ENCODE data around the gene LDHB. TPM values are rescaled to one million over a fixed set of nuclear protein-coding genes. Genes with fewer than 3 reads are reported as not detected.

Gene LDHB
- total RNA-seq, 1 experiment from 2014 or later = 1,752 TPM

DNA sequence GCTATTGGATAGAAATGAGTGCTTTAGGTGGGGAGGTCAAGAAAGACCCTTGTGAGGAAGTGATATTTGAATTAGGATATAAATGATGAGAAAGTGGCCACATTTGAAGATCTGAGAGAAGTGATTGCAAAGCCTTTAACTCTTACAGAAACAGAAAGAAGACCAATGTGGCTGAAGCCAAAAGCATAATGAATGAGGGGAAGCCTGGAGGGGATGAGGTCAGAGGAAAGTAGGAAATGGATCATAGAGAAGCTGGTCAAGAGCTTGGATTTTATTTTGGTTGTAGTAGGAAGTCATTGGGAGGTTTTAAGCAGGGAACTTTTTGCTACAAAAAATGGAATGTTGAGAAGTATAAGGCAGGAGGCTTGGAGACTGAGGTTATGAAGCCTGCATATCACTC lies 49.4 kb downstream of the LDHB start:
- Mint-ChIP-seq H3K9me3 (ENCODE audit: unreplicated experiment) (no peaks in the 10 kb centered on the region), H3K4me3 (ENCODE audit: unreplicated experiment) (no peak overlapping the region), H3K27me3 (ENCODE audit: insufficient read depth, unreplicated experiment) (no peaks in the 10 kb centered on the region), H3K27ac (ENCODE audit: unreplicated experiment) (no peak overlapping the region), H3K36me3 (ENCODE audit: insufficient read depth, unreplicated experiment) (peaks cover 4% of the 10 kb centered on the region), H3K4me1 (ENCODE audit: low read depth, unreplicated experiment) (peaks cover 7% of the 10 kb centered on the region)
- no peaks in the 10 kb centered on the region for H3K9me3 ChIP-seq
- ChIA-PET POLR2A (no interaction called here), CTCF (interaction anchor here (1.0 to 1.4 kb wide), 2 partner anchors 70 to 72 kb away, joined by 3 to 7 read pairs; no protein-coding TSS in a partner anchor)
- no peaks in the 10 kb centered on the region for H3K36me3 ChIP-seq (ENCODE audit: control insufficient read depth, insufficient read depth, low read length)
- H3K4me3 ChIP-seq (ENCODE audit: low read depth, low read length) = no peak overlapping the region
- no peaks in the 10 kb centered on the region for H3K27me3 ChIP-seq (replicated peaks; ENCODE audit: control insufficient read depth, insufficient read depth, low read length)
- no TSS peak for BruUV-seq (replicated peaks)
- peaks cover 27% of the 10 kb centered on the region for H3K4me1 ChIP-seq
- TF ChIP-seq, protein P1, sequence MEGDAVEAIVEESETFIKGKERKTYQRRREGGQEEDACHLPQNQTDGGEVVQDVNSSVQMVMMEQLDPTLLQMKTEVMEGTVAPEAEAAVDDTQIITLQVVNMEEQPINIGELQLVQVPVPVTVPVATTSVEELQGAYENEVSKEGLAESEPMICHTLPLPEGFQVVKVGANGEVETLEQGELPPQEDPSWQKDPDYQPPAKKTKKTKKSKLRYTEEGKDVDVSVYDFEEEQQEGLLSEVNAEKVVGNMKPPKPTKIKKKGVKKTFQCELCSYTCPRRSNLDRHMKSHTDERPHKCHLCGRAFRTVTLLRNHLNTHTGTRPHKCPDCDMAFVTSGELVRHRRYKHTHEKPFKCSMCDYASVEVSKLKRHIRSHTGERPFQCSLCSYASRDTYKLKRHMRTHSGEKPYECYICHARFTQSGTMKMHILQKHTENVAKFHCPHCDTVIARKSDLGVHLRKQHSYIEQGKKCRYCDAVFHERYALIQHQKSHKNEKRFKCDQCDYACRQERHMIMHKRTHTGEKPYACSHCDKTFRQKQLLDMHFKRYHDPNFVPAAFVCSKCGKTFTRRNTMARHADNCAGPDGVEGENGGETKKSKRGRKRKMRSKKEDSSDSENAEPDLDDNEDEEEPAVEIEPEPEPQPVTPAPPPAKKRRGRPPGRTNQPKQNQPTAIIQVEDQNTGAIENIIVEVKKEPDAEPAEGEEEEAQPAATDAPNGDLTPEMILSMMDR (IDR thresholded peaks at IDR 0.05; ENCODE audit: insufficient read depth in 1 of 2, low read depth in 1 of 2, low read length in 1 of 2, severe bottlenecking in 1 of 2, unreplicated experiment in 1 of 2) = no peak
- intact Hi-C loops (cut with micrococcal nuclease; ENCODE audit: unreplicated experiment) = loop anchor here (1.0 to 10.0 kb wide), 4 partner anchors 363 to 834 kb away; no protein-coding TSS in a partner anchor
- no peak for DNase-seq

DNA sequence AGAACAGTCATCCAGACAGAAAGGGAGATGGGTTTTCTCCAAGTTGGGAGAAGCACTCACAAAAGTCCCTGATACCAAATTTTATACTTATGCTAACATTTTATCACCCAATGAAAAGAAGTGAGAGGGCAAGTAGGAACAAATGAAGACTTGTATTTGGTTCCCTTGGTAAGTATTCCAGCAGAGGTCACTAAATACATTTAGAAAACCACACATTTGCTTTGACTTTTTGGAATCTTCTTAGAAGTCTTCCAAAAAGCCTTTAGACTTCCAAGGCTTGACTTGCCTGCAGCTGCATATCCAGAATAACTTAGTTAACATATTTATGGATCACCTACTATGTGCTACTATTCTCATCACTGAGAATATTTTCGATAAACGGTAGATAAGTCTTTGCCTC lies 49.9 kb downstream of the LDHB start:
- peak in 1 of 2 experiments; percentile 40 for DNase-seq
- Histone ChIP-seq H3K4me1 (peaks cover 23% of the 10 kb centered on the region), H3K36me3 (ENCODE audit: control insufficient read depth, insufficient read depth, low read length) (no peaks in the 10 kb centered on the region), H3K9me3 (no peaks in the 10 kb centered on the region), H3K4me3 (ENCODE audit: low read depth, low read length) (no peak overlapping the region), H3K27me3 (replicated peaks; ENCODE audit: control insufficient read depth, insufficient read depth, low read length) (no peaks in the 10 kb centered on the region)
- Mint-ChIP-seq H3K36me3 (ENCODE audit: insufficient read depth, unreplicated experiment) (peaks cover 4% of the 10 kb centered on the region), H3K27ac (ENCODE audit: unreplicated experiment) (no peak overlapping the region), H3K9me3 (ENCODE audit: unreplicated experiment) (no peaks in the 10 kb centered on the region), H3K4me3 (ENCODE audit: unreplicated experiment) (no peak overlapping the region), H3K27me3 (ENCODE audit: insufficient read depth, unreplicated experiment) (no peaks in the 10 kb centered on the region), H3K4me1 (ENCODE audit: low read depth, unreplicated experiment) (peaks cover 7% of the 10 kb centered on the region)
- intact Hi-C loops (cut with micrococcal nuclease; ENCODE audit: unreplicated experiment) = loop anchor here (1.0 to 10.0 kb wide), 5 partner anchors 73 to 835 kb away; no protein-coding TSS in a partner anchor
- no TSS peak for BruUV-seq (replicated peaks)
- TF ChIP-seq, protein P1 (IDR thresholded peaks at IDR 0.05; ENCODE audit: insufficient read depth in 1 of 2, low read depth in 1 of 2, low read length in 1 of 2, severe bottlenecking in 1 of 2, unreplicated experiment in 1 of 2) = peak; percentile 48 to 49
- POLR2A ChIA-PET = no interaction called here
- CTCF ChIA-PET = interaction anchor here (1.0 kb wide), 1 partner anchor 71 kb away, joined by 3 read pairs; no protein-coding TSS in a partner anchor

DNA sequence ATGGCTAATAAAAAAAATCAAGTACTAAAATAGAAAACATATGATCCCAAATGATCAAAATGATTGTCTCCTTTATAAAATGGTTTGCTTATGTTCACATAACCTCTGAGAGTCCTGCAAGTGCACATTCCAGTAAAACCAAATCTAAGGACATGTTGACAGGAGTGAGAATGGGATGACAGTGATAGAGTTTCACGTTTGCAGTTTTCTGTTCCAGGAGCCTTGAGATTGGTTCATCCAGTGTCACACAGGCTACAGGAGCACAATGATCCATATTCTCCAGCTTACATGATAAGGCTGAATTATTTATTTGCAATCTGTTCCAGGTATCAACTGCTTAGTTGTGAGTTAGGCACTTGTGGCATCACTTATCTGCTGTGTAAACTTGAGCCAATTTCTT lies 51.5 kb downstream of the LDHB start:
- Histone ChIP-seq H3K4me1 (peaks cover 19% of the 10 kb centered on the region), H3K9me3 (no peaks in the 10 kb centered on the region), H3K4me3 (ENCODE audit: low read depth, low read length) (no peak overlapping the region), H3K27me3 (replicated peaks; ENCODE audit: control insufficient read depth, insufficient read depth, low read length) (no peaks in the 10 kb centered on the region), H3K36me3 (ENCODE audit: control insufficient read depth, insufficient read depth, low read length) (no peaks in the 10 kb centered on the region)
- no TSS peak for BruUV-seq (replicated peaks)
- intact Hi-C loops (cut with micrococcal nuclease; ENCODE audit: unreplicated experiment) = loop anchor here (5.0 to 10.0 kb wide), 3 partner anchors 361 to 836 kb away; no protein-coding TSS in a partner anchor
- Mint-ChIP-seq H3K4me3 (ENCODE audit: unreplicated experiment) (no peak overlapping the region), H3K27ac (ENCODE audit: unreplicated experiment) (no peak overlapping the region), H3K27me3 (ENCODE audit: insufficient read depth, unreplicated experiment) (no peaks in the 10 kb centered on the region), H3K36me3 (ENCODE audit: insufficient read depth, unreplicated experiment) (no peaks in the 10 kb centered on the region), H3K9me3 (ENCODE audit: unreplicated experiment) (no peaks in the 10 kb centered on the region), H3K4me1 (ENCODE audit: low read depth, unreplicated experiment) (peaks cover 7% of the 10 kb centered on the region)
- POLR2A ChIA-PET = no interaction called here
- no peak for DNase-seq
- TF ChIP-seq, protein P1 (IDR thresholded peaks at IDR 0.05; ENCODE audit: insufficient read depth in 1 of 2, low read depth in 1 of 2, low read length in 1 of 2, severe bottlenecking in 1 of 2, unreplicated experiment in 1 of 2) = no peak
- CTCF ChIA-PET = interaction anchor here (0.7 kb wide), 1 partner anchor 82 kb away, joined by 3 read pairs; no protein-coding TSS in a partner anchor

Data from Caco-2 (cell line).